Upper lobe of right lung (tissue), 1 donor: ENCODE results near the gene FBXL2. TPM values are rescaled to one million over a fixed set of nuclear protein-coding genes. Genes with fewer than 3 reads are reported as not detected.
"Not testable (repeated sequence)": the region's sequence is repeated elsewhere in the genome, so short reads cannot be mapped to it uniquely, and the experiment has no call there.

ENCODE experiments used
- ATAC-seq: fragments of 200-7000 bp; cut with Tn5 transposase; one replicate; pipeline ENCODE4 v1.9.1; 2020; ENCODE audit warnings: mild to moderate bottlenecking, moderate library complexity
- DNase-seq: peaks from one replicate; pipeline ENCODE4 v3.0.0-alpha.2; 2020
- H3K27ac ChIP-seq: fragments of 200-600 bp; one replicate; pipeline ENCODE4 v1.8.0; 2022
- H3K27me3 ChIP-seq: fragments of 200-600 bp; one replicate; pipeline ENCODE4 v1.8.0; 2022; ENCODE audit warnings: mild to moderate bottlenecking
- H3K36me3 ChIP-seq: fragments of 200-600 bp; one replicate; pipeline ENCODE4 v1.8.0; 2022
- H3K4me1 ChIP-seq: fragments of 200-600 bp; one replicate; pipeline ENCODE4 v1.8.0; 2022
- H3K4me3 ChIP-seq: fragments of 200-600 bp; one replicate; pipeline ENCODE4 v1.8.0; 2022; ENCODE audit warnings: mild to moderate bottlenecking
- H3K9me3 ChIP-seq: fragments of 200-600 bp; one replicate; pipeline ENCODE4 v1.8.0; 2022
- intact Hi-C: fragments of 100-400 bp; cut with DNase I; formaldehyde crosslinking; loops from one replicate; pipeline ENCODE4 v1.11.0; 2022
- total RNA-seq: library from RNA; stranded (reverse); fragmentation: NEBNext Ultra II Directional; extraction: Animal tissue kit (Norgen Biotek cat#: 25700); gene quantifications from one replicate; pipeline ENCODE4 v1.2.1, GENCODE V29; 2021
- TF ChIP-seq, protein P1 (sequence below): fragments of 200-600 bp; IDR thresholded peaks from one replicate; pipeline ENCODE4 v1.8.0; 2022; ENCODE audit warnings: antibody characterized with exemption
- donor health status: DM: no; HTN: yes; CAD: no; lungs with severe emphysema.

FBXL2 gene
- total RNA-seq, 1 donor from 2014 or later: 7.6 TPM

DNA sequence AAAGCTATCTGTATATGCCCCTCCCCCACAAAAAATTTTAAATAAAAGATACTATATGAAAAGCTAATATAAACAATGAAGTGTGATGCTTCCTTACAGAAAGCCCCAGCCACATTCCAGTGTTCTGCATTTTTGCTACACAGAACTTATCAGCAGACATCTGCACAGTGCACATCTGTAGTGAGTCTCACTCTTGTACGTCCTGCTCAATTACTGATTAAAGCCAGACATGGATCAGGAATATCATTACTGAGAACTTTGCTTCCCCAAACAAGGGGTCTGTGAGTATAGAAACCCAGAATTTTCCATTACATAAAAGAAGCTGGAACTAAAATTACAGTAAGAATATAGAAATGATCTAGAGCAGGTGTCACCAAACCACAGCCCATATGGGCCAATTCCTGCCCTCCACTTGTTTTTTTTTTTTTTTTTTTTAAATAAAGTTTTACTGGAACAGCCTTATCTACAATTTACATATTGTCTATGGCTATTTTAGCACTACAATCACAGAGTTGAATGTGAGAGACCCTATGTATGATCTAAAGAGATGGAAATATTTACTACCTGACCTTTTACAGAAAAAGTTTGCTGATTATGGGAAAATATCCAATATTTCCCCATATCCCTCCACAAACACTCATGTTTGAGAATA is 117.3 kb downstream of the FBXL2 start:
- H3K27me3 ChIP-seq: no peaks in the 10 kb centered on the region
- TF ChIP-seq, protein P1, sequence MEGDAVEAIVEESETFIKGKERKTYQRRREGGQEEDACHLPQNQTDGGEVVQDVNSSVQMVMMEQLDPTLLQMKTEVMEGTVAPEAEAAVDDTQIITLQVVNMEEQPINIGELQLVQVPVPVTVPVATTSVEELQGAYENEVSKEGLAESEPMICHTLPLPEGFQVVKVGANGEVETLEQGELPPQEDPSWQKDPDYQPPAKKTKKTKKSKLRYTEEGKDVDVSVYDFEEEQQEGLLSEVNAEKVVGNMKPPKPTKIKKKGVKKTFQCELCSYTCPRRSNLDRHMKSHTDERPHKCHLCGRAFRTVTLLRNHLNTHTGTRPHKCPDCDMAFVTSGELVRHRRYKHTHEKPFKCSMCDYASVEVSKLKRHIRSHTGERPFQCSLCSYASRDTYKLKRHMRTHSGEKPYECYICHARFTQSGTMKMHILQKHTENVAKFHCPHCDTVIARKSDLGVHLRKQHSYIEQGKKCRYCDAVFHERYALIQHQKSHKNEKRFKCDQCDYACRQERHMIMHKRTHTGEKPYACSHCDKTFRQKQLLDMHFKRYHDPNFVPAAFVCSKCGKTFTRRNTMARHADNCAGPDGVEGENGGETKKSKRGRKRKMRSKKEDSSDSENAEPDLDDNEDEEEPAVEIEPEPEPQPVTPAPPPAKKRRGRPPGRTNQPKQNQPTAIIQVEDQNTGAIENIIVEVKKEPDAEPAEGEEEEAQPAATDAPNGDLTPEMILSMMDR: no peak
- ATAC-seq: no peak
- H3K36me3 ChIP-seq: peaks cover 96% of the 10 kb centered on the region
- H3K4me3 ChIP-seq: no peak overlapping the region
- intact Hi-C loops: no loop called here
- no peak overlapping the region for H3K27ac ChIP-seq
- H3K9me3 ChIP-seq: no peaks in the 10 kb centered on the region
- DNase-seq: no peak
- H3K4me1 ChIP-seq: no peaks in the 10 kb centered on the region

DNA sequence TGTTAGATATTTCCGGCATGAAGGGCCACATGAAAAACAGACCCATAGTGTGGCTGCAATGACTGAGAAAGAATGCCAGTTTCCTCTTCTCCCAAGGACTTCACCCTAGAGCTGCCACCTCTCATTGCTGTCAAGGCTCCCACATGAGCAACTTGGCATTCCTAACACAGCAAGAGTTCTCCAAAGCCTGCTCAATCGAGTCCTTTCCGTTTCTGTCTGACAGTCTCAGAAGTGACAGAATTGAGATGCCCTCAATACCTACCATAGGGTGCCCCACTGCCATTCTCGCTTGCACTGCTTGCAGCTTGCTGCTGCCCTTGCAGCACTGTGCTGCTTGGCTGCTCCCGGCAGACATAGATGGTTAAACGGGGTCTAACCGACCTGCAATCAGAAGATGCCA is 118.7 kb downstream of the FBXL2 start:
- H3K4me1 ChIP-seq: no peaks in the 10 kb centered on the region
- DNase-seq: no peak

DNA sequence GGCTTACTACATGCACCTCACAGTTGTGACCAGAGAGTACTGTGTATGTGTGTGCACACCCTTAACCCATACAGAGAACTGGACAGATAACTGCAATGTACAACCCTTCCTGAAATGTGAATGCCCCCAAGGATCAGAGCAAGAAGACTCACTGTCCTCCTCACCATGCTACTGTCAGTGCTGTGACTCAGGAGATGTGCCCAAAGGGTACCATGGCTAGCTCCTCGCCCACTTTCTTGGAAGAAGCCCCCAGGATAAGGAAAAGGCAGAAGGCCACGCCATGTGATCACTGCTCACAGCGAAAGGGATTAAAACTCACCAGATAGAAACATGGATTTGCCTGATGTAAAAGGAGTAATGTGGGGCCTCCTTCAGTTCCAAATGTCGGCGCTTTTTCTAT is 121.2 kb downstream of the FBXL2 start:
- DNase-seq (no peak), ATAC-seq (no peak)
- intact Hi-C loops: no loop called here
- Histone ChIP-seq H3K4me1 (no peaks in the 10 kb centered on the region), H3K9me3 (no peaks in the 10 kb centered on the region), H3K36me3 (peaks cover 97% of the 10 kb centered on the region), H3K4me3 (no peak overlapping the region), H3K27me3 (no peaks in the 10 kb centered on the region), H3K27ac (no peak overlapping the region)
- TF ChIP-seq, protein P1: no peak

More for the DNA sequence above, 118.7 kb downstream of the FBXL2 start:
- Histone ChIP-seq H3K9me3 (no peaks in the 10 kb centered on the region), H3K27ac (no peak overlapping the region), H3K36me3 (peaks cover 97% of the 10 kb centered on the region), H3K4me3 (no peak overlapping the region), H3K27me3 (no peaks in the 10 kb centered on the region)
- intact Hi-C loops: no loop called here
- TF ChIP-seq, protein P1: no peak
- peak; percentile 88 for ATAC-seq

DNA sequence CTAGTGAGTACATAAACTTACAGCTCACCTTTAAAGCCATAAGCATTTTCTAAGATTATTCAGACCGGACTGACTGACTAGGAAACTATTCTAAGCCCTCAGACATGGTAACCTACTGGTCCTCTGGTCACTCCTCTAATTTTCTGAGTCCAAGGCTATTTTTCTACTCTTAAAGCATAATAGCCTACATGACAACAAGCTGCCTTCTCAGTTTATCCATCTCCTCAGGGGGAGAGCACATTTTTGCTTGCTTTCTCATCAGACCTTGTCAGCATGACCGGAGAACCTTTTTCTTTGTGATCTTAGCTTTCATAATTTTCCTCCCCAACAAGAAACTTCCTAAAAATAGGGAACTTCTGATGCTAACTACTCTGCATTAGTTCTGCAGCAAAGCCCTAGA is 124.5 kb downstream of the FBXL2 start:
- DNase-seq: no peak
- intact Hi-C loops: no loop called here
- no peak overlapping the region for H3K4me3 ChIP-seq
- no peak overlapping the region for H3K27ac ChIP-seq
- ATAC-seq: no peak
- peaks cover 95% of the 10 kb centered on the region for H3K36me3 ChIP-seq
- TF ChIP-seq, protein P1: no peak
- H3K9me3 ChIP-seq: no peaks in the 10 kb centered on the region
- no peaks in the 10 kb centered on the region for H3K27me3 ChIP-seq
- no peaks in the 10 kb centered on the region for H3K4me1 ChIP-seq

DNA sequence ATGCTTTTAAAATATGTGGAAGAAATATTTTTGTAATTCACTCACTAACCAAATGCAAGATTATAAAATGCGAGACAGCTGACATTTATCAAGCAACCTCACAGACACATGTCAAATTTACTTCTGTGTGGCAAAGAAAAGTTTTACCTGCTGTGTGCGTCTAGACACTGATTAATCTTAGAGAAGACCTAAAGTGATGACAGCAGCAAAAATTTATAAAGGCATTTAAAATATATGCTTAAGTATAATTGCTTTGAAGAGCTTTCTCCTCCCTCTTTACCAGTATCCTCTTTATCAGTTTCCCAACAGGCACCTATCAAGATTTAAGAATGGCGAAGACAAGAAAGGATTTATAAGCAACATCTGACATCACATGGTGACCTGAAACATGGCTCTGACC is 125.7 kb downstream of the FBXL2 start:
- H3K27me3 ChIP-seq: no peaks in the 10 kb centered on the region
- no peaks in the 10 kb centered on the region for H3K9me3 ChIP-seq
- H3K4me1 ChIP-seq: no peaks in the 10 kb centered on the region
- DNase-seq (no peak), ATAC-seq (no peak)
- peaks cover 95% of the 10 kb centered on the region for H3K36me3 ChIP-seq
- no peak overlapping the region for H3K4me3 ChIP-seq
- no peak overlapping the region for H3K27ac ChIP-seq
- intact Hi-C loops: no loop called here
- TF ChIP-seq, protein P1: no peak

DNA sequence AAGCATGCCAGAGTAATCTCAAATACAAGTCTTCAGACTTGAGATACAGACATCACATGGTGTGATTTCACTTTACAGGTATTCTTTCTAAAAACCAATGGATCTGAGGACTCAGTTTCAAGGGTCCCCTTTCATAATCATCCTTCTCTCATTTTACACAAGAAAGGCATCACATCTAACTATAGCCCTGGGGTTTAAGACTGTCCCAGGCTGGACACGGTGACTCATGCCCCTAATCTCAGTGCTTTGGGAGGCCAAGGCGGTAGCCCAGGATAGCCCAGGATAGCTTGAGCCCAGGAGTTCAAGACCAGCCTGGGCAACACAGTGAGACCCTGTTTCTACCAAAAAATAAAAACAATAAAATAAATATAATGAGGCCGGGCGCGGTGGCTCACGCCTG is 126.5 kb downstream of the FBXL2 start:
- no peak overlapping the region for H3K4me3 ChIP-seq
- DNase-seq (no peak), ATAC-seq (peak; percentile 39)
- TF ChIP-seq, protein P1: no peak
- intact Hi-C loops: no loop called here
- no peaks in the 10 kb centered on the region for H3K4me1 ChIP-seq
- H3K9me3 ChIP-seq: no peaks in the 10 kb centered on the region
- H3K36me3 ChIP-seq: peaks cover 95% of the 10 kb centered on the region
- H3K27ac ChIP-seq: no peak overlapping the region
- no peaks in the 10 kb centered on the region for H3K27me3 ChIP-seq

DNA sequence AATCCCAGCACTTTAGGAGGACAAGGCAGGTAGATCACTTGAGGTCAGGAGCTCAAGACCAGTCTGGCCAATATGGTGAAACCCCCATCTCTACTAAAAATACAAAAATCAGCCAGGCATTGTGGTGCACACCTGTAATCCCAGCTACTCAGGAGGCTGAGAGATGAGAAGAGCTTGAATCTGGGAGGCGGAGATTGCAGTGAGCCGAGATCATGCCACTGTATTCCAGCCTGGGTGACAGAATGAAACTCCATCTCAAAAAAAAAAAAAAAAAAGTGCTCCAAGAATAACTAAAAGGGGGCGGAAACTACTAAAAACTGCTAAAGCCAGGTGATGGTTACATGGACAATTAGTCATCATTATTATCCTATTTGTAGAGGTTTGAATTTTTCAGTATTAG is 133.6 kb downstream of the FBXL2 start:
- H3K4me1 ChIP-seq, ATAC-seq, H3K27ac ChIP-seq, H3K27me3 ChIP-seq, H3K4me3 ChIP-seq, H3K9me3 ChIP-seq, intact Hi-C loops, DNase-seq: not testable (repeated sequence)
- peaks cover 74% of the 10 kb centered on the region for H3K36me3 ChIP-seq
